Left lobe of liver (tissue), 2 donors: ENCODE data around the gene SLC1A7. TPM values are rescaled to one million over a fixed set of nuclear protein-coding genes. Genes with fewer than 3 reads are reported as not detected.
"Not testable (repeated sequence)": the region's sequence is repeated elsewhere in the genome, so short reads cannot be mapped to it uniquely, and the experiment has no call there.

Experiments
- ATAC-seq: fragments of 200-7000 bp; cut with Tn5 transposase; one replicate; pipeline ENCODE4 v1.9.1; 2020; ENCODE audit warnings: mild to moderate bottlenecking, moderate library complexity
- DNase-seq: peaks from one replicate; pipeline ENCODE4 v3.0.0-alpha.2; 2020; ENCODE audit warnings: low spot score
- total RNA-seq: library from RNA; stranded (reverse); gene quantifications from one replicate; pipeline ENCODE4 v1.2.1, GENCODE V29; 2021
- donor health status: DM: no; HTN: no; CAD: no; lungs with moderate emphysema.
- donor health status: DM: no; HTN: yes; CAD: no.

SLC1A7 gene
- 0.35 TPM for total RNA-seq

DNA sequence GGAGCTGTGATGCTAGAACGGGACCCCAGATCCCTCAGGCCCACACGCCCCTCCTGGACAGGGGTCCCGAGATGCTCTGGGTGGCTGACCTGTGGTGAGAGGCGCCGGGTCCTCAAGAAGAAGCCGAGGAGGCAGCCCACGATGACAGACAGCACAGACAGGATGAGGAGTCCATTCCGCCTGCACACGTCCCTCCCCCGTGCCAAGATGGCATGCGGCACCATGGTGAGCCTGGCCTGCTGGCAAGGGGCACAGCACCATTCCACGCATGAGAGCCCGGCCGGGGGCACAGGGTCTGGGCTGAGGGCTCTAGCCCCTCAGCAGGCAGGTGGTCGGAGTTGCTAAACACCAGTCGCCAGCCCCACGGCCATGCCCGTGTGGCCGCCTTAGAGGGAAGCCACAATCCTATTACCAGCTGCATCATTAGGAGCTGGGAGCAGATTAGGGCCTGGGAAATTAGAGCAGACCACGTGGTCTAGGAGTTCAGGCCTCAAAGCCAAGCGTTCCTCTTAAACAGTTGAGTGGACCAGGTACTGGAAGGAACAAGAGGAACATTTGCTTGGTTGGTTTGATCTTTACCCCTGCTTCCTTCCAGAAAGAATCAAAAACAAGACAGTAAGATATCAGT, at the start of gene SLC1A7:
TSS of gene SLC1A7 (minus strand) at position 413 of the 628 bp plus-strand sequence. CDS start at position 224, 189 bp downstream.
- no peak for DNase-seq

DNA sequence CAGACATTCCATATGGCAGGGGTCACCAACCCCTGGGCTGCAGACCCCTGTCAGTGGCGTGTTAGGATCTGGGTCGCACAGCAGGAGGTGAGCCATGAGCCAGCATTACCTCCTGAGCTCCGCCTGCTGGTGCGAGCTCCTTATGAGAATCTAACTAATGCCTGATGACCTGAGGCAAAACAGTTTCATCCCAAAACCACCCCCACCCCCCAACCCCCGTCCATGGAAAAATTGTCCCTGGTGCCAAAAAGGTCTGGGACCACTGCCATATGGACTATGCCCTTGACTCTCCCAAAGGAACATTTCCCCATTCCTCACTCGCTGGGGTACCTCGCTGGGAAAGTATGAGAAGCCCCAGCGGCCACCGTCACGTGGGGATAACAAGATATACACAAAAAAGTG, 47.8 kb upstream of the SLC1A7 start:
- DNase-seq, result peak; percentile 86
- ATAC-seq, result peak; percentile 78

More for the DNA sequence above, at the start of gene SLC1A7:
- no peak for ATAC-seq

DNA sequence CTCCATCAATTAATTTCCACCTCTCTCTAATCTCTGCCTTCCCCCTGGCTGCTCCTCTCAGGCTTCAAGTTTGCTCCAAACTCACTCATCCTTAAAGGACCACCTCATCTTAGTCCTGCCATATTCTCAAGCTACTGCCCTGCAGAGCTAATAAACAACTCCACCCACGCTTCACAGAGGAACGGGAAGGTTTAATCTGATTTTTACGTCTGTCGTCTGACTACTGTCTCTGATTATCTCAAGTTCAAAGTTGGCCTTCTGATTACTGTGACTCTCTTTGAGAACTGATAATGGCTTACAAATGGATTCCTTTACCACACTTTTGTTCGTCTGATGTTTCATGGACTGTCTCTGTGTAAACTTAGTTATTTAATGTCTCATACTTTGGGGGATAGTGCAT, 46.6 kb upstream of the SLC1A7 start:
- DNase-seq, result no peak
- no peak for ATAC-seq

DNA sequence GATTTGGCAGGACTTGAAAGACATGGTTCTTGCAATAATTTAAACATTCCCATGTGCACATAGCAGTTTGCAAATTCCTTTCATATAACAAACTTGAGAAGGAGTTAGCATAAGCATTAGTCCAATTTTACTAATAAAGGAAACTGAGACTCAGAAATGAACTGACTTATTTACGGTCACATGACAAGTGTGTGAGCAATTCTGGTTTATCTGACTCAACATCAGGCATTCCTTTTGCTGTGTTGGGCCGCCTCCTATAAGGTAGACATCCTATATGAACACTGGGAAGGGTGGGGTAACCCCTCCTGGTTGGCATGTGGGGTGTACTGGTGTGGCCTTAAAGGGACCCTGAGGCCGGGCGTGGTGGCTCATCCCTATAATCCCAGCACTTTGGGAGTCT, 45.7 kb upstream of the SLC1A7 start:
- ATAC-seq (no peak), DNase-seq (no peak)

DNA sequence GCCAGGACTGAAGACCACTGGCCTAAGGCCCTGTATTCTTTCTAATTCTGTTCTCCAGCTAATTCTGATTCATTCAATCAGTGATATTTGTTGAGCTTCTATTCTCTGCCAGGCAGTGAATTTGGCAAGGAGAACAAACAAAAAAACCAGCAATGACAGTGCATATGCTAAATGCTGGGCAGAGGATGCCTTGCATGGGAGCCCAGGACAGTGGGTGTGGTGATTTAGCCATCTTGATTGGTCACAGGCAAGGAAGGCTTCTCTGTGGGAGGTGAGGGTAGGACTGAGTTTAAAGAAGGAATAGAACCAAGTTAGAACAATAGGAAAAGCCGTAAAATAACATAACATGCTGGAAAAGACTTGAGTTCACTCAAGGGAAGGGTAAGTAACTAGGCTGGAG, 45.0 kb upstream of the SLC1A7 start:
- ATAC-seq (no peak), DNase-seq (no peak)

DNA sequence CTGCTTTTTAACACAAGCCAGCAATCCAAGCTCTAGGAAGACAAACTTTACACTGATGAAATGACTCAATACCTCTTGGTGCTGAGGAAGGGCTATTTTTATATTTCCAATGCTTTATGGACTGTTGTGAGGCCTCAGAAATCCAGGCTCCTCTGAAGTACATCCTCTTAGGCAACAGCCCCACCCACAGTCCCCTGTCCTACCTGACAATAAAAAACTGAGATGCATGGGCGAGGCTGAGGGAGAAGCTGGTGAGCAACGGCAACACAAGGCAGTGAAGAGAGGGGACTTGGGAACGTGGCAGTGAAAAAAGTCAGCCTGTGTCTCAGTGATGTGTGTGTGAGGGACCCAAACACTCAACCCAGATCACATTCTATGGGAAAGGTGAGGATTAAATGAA, 44.1 kb upstream of the SLC1A7 start:
- DNase-seq, result no peak
- no peak for ATAC-seq

DNA sequence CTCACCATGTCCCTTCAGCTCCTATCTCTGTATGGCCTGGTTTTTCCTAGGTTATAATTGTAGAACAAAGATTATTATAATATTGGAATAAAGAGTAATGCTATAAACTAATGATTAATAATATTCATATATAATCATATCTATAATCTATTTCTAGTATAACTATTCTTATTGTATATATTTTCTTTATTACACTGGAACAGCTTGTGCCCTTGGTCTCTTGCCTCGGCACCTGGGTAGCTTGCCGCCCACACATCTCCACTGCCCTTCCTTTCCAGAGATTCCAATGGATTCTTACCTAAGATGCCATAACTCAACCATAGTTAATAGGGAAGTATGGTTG, 43.5 kb upstream of the SLC1A7 start:
- ATAC-seq, DNase-seq: not testable (repeated sequence)

DNA sequence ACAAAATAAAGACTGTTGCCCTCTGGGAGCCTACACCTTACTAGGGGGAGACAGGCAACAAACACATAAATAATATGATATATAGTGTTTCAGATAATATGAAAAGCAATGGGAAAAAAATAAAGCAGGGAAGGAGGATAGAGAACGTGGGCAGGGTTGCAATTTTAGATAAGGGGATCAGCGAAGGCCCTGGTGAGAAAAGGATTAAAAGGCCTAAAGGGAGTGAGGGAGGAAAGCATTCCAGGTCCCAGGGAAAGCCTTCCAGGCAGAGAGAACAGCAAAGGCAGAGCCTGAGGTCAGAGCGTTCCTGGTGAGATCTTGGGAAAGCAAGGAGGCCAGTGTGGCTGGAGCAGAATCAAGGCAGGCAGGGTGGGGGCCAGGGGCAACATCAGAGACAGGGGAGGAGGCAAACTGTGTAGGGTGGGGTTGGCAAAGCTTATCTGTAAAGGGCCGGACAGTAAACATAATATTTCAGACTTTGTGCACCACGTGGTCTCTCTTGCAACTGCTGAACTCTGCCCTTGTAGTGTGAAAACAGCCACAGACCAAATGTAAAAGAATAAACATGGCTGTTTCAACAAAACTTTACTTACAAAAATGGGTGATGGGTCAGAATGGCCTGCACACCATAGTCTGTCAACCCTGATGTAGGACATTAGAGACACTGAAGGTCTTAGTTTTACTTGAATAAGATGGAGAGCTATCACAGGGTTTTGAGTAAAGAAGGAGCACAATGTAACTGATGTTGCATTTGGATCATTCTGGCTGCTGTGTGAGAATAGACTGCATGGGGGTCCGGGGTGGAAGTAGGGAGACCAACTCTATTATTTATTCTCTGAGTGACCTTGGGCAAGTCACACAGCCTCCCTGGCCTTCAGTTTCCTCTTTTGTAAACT, 40.9 kb upstream of the SLC1A7 start:
- peak; percentile 94 for DNase-seq

DNA sequence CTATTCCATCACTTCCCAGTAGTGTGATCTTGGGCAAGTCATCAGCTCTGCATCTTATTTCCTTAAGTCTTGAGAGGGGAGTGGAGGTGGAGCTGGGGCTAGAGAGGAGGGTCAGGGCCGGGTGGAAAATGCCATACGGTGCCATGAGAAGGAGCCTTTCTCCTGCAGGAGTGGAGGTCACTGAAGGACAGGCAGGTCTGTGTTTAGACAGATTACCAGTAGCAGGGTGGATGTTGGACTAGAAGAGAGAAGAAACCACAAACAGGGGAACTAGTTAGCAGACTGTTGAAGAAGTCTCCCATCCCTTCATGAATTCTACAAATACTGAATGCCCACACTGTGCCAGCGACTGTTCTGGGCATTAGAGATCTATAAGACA, 40.3 kb upstream of the SLC1A7 start:
- DNase-seq, result no peak

More for the DNA sequence above, 40.9 kb upstream of the SLC1A7 start:
- peak; percentile 90 for ATAC-seq

DNA sequence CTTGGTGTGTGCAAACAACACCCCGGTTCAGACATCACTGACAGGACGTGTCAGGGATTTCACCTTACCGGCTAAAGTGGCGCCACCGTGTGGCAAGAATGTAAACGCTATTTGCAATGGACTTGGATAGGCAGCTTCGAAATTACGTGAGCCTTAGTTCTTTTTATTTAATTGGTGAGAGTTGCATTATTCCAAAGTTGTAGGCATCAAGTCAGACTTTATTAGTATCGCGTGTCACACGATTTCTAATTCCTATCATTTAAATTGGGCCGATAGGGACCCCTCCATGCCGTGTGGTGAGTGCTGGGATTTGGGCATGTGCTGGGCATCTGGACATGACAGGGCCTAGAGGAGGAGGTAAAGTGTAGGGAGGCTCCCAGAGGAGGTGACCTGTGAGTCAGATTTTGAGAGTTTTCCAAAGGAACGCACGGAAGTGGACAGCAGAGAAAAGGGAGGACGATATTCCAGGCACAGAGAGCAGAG, 39.7 kb upstream of the SLC1A7 start:
- DNase-seq, result peak; percentile 77
- ATAC-seq, result peak; percentile 60

More for the DNA sequence above, 40.3 kb upstream of the SLC1A7 start:
- ATAC-seq, result peak; percentile 1

DNA sequence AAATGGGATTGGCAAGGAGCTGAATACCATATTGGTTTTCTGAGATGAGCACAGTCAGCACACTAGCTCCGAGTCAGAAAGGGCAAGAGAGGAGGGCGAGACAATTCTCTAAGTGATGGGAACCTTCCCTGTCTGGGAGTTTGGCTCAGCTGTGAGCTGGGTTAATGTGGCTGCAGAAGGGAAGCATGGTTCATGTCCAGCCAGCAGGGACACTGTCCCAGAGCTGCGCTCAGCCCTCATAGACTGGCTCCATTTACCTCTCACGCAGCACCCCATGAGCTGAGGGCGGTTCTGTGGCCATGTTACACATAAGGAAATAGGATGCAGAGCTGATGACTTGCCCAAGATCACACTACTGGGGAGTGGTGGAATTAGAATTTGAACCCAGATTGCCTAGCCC, 38.5 kb upstream of the SLC1A7 start:
- no peak for DNase-seq

DNA sequence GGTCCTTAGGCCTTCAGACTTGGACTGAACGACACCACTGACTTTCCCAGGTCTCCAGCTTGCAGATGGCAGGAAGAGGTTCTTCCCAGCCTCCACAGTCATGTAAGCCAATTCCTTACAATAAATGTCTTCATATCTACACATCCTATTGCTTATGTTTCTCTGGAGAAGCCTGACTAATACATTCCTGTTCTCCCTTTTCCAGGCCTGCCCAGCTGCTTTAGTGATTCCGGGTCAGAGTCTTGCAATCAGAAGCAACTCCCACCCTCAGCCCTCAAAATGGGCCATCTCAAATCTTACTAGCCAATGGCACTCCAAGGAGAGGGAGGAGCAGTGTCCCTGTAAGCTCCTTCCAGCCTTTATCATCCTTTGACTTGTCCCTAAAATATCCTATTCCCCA, 37.8 kb upstream of the SLC1A7 start:
- DNase-seq, result no peak

More for the DNA sequence above, 38.5 kb upstream of the SLC1A7 start:
- no peak for ATAC-seq

DNA sequence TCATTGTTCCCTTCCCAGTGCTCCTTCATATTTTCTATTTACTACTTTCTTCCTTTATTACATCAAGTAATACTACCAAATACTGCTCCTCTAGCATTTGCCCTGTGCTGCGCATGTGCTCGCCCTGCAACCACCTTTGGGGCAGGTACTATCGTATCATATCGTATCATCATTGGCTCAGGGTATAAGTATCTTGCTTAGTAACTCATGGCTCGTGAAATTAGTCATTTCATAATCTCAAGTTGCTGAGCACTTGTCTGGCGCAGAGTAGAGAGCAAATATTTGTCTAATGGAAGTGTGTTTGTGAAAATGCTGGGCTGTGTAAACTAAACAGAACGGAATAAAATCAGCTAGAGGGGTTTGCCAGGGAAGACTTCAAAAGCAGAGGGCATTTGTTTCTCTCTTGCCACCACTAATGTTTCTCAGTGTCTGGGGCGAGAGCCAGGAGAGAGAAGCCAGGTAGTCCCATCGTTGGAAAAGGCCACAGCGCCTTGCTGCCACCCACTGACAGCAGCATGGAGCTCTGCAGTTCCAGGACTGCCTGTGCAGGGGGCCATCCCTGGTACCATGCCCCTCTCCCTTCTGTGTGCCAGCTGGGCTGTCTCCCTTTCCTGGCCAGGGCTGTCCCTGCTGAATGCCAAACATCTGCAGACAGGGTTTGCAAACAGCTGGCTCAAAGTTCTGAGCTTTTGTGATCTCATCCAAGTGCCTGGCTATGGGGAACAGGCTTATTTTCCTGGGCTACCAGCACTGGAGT, 34.2 kb upstream of the SLC1A7 start:
- ATAC-seq (peak; percentile 92), DNase-seq (peak; percentile 89)

More for the DNA sequence above, 37.8 kb upstream of the SLC1A7 start:
- no peak for ATAC-seq

DNA sequence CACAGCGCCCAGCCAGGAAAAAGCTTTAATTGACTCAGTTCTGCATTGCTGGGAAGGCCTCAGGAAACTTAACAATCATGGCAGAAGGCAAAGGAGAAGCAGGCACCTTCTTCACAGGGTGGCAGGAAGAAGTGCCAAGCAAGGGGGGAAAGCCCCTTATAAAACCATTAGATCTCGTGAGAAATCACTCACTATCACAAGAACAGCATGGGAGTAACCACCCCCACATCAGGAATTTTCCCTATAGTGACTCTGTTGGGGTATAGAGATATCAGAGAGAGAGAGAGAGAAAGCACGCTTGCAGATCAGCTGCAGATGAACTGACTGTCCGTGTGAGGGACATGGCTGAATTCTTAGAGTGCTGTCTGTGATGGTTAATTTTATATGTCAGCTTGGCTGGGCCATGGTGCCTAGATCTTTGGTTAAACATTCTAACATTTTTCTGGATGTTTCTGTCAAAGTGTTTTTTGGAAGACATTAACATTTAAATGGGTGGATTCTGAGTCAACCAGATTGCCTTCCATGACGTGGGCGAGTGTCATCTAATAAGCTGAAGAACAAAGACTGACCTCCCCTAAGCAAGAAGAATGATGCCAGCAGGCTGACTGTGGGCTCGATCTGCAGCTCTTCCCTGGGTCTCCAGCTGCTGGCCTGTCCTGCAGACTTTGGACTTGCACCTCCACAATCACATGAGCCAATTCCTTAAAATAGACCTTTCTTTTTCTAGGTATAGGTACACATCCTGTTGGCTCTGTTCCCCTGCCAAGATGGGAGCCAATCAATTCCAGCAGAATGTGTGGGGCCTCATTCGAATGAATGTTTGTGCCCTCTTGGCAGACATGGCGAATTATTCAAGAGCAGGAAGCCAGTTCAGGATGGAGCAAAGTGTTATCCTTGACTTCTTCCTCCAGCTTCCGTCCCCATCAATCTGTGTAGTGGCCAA, 32.8 kb upstream of the SLC1A7 start:
- no peak for ATAC-seq
- DNase-seq, result no peak

DNA sequence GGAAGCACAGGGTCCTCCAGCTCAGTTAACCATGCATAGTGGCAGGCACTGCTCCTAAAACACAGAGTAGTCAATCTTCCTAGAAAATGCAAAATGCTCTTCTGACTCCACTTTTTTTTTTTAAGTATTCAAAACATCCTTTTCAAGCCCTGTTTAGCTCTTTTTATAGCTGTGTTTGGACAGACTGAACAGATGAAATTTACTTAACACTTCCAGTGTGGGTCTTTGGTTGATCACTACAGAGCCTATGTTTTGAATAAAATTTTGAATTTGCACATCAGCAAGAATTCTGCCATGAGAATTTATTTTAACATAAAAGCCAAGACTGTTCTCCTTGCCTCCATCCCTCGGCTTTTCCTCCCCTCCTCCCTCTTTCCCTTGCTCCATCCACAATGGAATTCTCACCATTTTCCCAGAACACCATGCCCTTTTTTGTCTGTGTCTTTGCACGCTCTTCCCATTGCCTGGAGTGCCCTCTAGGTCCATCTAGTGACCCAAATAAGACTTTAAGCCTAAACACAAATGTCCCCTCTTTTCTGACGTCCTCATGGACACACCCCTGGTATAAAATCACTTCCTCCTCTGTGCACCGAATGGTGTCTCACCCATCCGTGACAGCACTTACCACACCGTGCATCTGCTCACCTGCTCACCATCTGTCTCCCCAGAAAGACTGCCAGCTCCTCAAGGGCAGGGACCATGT, 30.1 kb upstream of the SLC1A7 start:
- no peak for DNase-seq
- no peak for ATAC-seq

DNA sequence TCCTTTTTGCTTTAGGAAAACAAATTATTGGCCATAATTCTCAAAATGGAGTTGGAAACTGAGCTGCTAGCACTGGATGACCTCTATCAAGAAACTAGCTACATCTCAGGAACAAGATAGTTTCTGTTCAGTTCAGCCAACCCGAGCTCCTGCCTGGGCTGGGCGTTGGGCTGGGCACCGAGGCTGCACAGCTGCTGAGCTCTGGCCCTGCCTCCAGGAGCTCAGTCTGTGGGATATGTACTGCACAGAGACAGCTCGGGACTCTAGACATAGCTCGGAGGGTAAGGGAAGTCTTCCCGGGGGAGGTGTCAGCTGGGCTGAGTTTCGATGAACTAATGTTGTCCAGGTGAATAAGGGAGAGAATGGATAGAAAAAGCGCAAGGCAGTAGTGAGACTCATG, 24.5 kb upstream of the SLC1A7 start:
- DNase-seq (no peak), ATAC-seq (peak; percentile 61)

DNA sequence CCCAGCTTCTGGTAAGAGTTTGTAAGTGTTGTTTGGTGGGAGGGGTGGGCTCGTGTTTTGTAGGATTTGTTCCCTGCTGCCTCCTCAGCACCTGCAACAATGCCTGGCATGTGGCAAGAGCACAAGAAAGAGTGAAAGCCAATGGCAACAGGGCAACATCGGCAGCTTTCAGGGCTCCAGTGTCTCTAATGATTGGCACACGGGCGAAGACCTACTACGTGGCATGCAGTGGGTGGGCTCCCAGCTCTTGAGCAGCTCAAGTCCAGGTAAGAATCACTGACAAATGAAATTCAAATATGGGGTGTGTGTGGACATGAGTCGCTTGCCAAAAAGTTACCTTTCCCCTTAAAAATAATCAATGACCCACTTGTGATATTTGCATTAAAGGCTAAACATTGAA, 23.9 kb upstream of the SLC1A7 start:
- no peak for ATAC-seq
- no peak for DNase-seq

DNA sequence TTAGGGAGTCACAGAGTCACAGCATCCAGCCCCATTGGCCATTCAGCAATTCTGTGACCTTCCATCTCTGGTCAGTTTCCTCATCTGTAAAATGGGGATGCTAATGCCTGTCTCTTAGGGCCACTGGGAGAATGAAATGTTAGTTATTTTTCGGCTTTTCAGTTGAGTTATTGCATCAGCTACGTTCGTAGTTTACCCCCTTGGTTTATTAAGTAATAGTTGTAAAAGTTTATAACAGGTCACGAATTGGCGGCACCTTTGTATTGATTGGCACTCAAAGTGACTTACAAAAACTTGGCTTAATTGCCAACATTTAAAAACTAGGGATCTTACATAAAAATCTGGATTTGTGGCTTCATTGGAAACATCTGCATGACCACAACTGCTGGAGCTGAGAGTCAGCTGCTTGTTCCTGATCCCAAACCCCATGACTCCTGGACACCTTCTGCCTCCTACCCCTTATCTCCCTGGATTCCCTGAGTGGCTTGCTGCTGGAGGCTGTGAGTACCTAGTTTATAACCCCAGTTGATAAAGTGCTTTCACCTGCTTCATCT, 23.0 kb upstream of the SLC1A7 start:
- no peak for DNase-seq

DNA sequence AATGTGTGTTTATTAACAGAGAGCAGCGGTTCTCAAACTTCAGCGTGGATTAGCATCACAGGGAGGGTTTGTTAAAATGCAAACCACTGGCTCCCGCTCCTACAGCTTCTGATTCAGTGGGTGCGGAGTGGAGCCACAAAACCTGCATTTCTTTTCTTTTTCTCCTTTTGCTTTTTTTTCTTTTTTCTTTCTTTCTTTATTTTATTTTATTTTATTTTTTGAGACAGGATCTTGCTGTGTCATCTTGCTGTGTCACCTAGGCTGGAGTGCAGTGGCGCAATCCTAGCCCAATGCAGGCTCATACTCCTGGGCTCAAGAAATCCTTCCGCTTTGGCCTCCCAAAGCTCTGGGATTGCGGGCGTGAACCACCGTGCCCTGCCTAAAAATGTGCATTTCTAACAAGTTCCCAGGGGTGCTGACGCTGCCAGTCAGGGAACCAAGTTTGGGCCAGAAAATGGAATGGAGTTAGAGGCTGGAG, 20.9 kb upstream of the SLC1A7 start:
- no peak for ATAC-seq
- DNase-seq, result no peak

More for the DNA sequence above, 23.0 kb upstream of the SLC1A7 start:
- peak; percentile 69 for ATAC-seq
